ENCODE results near the gene ADAMTSL4.

The ADAMTSL4 gene

DNA sequence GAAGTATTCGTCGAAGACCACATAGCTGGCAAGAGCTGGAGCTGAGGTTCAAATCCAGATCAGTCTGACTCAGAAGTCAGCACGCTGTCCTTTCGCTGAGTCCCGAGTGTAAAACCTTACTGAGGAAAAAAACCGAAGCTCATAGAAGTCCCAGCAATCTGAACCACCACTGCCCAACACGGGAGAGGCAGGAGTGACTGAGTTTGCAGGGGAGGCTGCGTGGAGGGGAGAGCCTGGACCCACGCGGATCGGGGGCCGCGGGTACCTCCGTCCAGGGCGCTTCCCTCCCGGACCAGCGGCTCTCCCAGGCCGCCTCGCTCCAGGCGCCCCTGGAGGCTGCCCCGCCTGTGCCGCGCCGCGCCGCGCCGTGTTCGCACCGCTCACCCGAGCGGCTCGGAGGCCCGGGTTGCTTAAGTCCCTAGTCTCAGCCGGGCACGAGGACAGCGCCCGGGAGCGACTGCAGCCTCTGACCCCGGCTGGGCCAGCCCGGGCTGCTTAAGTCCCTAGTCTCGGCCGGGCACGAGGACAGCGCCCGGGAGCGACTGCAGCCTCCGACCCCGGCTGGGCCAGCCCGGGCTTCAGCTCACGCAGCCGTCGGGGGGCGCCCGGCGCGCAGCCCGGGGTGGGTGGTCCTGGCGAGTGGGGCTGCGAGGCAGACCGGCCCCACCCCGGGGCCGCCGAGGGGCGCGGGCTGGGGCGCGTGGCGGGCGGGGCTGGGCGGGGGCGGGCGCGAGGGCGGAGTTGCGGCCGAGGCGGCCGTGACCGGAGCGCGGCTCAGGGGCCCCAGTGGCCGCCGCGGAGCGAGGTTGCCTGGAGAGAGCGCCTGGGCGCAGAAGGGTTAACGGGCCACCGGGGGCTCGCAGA lies at the start of gene ADAMTSL4:
ADAMTSL4 (plus strand) TSS at position 777 of the 864 bp plus-strand sequence. CDS start 2,881 bp downstream, outside the sequence.
- in situ Hi-C loops (cut with MboI; ENCODE audit: low sequenced_read_pairs, unreplicated experiment), result no loop called here
- peak; percentile 79 for DNase-seq (ENCODE audit: low spot score)
- TF ChIP-seq, protein P1, sequence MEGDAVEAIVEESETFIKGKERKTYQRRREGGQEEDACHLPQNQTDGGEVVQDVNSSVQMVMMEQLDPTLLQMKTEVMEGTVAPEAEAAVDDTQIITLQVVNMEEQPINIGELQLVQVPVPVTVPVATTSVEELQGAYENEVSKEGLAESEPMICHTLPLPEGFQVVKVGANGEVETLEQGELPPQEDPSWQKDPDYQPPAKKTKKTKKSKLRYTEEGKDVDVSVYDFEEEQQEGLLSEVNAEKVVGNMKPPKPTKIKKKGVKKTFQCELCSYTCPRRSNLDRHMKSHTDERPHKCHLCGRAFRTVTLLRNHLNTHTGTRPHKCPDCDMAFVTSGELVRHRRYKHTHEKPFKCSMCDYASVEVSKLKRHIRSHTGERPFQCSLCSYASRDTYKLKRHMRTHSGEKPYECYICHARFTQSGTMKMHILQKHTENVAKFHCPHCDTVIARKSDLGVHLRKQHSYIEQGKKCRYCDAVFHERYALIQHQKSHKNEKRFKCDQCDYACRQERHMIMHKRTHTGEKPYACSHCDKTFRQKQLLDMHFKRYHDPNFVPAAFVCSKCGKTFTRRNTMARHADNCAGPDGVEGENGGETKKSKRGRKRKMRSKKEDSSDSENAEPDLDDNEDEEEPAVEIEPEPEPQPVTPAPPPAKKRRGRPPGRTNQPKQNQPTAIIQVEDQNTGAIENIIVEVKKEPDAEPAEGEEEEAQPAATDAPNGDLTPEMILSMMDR (IDR thresholded peaks at IDR 0.05; ENCODE audit: borderline replicate concordance, control extremely low read depth, extremely low read depth, insufficient read depth, missing control alignments), result no peak

GRCh38 chr1:150505431-150505830 lies 43.8 kb upstream of the ADAMTSL4 start:
- TF ChIP-seq, protein P1 (IDR thresholded peaks at IDR 0.05; ENCODE audit: borderline replicate concordance, control extremely low read depth, extremely low read depth, insufficient read depth, missing control alignments), result no peak
- in situ Hi-C loops (cut with MboI; ENCODE audit: low sequenced_read_pairs, unreplicated experiment), result no loop called here
- DNase-seq (ENCODE audit: low spot score), result no peak

DNA sequence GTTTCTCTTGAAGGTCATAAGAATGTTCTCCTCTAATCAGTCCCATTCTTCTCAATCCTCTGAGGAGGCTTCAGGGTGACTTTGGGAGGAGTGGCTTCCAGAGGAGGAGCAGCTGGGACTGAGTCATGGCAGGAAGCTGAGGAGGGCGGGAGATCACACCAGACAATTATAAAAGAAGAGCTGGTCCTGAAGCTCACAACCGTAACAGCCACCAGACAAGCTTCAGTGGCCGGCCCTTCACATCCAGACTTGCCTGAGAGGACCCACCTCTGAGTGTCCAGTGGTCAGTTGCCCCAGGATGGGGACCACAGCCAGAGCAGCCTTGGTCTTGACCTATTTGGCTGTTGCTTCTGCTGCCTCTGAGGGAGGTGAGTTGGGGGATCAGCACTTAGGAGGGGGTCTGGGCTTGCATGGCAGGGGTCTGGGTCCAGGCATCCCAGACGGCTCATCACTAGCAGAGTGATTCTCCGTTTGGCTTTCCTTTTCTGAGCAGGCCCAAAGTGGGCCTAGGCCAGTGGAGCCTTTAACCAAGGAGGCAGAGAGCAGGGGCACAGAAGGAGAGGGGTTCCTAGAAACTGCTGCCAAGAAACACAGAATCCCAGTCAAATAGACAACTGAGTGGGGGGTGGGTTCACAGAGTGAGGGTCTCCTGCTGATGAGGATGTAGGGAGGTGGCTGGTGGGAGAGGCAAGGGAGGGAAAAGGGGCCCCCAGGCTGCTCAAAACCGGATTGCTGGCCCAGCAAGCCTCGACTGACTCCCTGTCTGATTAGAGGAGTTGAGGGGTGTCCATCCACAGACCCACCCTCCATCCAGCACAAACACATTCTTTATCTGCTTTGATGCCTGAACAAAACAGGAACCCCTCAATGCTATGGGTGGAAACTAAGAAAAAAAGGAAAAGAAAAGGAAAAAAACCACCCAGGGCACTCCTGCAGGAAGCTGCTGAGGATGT lies 41.0 kb upstream of the ADAMTSL4 start, which contains the start of gene ECM1:
ECM1 (plus strand) TSS at position 198 of the 953 bp plus-strand sequence; CDS start at position 299, 101 bp downstream.
- TF ChIP-seq, protein P1 (IDR thresholded peaks at IDR 0.05; ENCODE audit: borderline replicate concordance, control extremely low read depth, extremely low read depth, insufficient read depth, missing control alignments), result no peak
- in situ Hi-C loops (cut with MboI; ENCODE audit: low sequenced_read_pairs, unreplicated experiment), result no loop called here
- no peak for DNase-seq (ENCODE audit: low spot score)

- DNase-seq (ENCODE audit: low spot score), result no peak
- TF ChIP-seq, protein P1 (IDR thresholded peaks at IDR 0.05; ENCODE audit: borderline replicate concordance, control extremely low read depth, extremely low read depth, insufficient read depth, missing control alignments), result no peak
- in situ Hi-C loops (cut with MboI; ENCODE audit: low sequenced_read_pairs, unreplicated experiment), result no loop called here
These were observed 40.2 kb upstream of the ADAMTSL4 start for GRCh38 chr1:150508982-150509381.

DNA sequence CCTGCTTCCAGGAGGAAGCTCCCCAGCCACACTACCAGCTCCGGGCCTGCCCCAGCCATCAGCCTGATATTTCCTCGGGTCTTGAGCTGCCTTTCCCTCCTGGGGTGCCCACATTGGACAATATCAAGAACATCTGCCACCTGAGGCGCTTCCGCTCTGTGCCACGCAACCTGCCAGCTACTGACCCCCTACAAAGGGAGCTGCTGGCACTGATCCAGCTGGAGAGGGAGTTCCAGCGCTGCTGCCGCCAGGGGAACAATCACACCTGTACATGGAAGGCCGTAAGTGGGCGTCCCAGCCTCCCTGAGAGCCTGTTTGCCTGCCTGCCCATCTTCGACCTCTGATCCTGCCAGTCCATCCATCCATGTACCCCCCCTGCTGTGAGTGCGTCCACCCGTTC lies 37.7 kb upstream of the ADAMTSL4 start:
- in situ Hi-C loops (cut with MboI; ENCODE audit: low sequenced_read_pairs, unreplicated experiment), result no loop called here
- TF ChIP-seq, protein P1 (IDR thresholded peaks at IDR 0.05; ENCODE audit: borderline replicate concordance, control extremely low read depth, extremely low read depth, insufficient read depth, missing control alignments), result no peak
- no peak for DNase-seq (ENCODE audit: low spot score)

DNA sequence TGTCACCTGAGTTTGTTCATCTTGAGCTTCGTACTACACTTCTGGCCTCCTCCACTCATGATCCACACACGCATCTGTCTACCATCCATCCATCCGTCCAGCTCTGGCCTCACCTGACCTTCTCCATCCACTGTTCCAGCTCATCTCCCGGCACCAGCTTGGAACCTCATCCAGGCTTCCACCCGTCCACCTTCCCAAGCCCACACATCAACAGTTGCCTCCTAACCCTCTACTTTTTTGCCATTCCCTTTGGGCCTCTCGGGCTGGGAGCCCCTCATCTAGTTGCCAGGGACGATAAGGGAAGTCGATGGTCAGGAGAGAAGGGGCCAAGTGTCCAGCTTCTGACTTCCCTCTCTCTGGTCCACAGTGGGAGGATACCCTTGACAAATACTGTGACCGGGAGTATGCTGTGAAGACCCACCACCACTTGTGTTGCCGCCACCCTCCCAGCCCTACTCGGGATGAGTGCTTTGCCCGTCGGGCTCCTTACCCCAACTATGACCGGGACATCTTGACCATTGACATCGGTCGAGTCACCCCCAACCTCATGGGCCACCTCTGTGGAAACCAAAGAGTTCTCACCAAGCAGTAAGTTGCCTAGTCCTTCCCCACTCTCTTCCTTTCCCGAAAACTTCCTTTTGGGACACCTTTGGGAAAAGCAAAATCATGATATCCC lies 37.1 kb upstream of the ADAMTSL4 start:
- DNase-seq (ENCODE audit: low spot score), result no peak
- in situ Hi-C loops (cut with MboI; ENCODE audit: low sequenced_read_pairs, unreplicated experiment), result no loop called here
- TF ChIP-seq, protein P1 (IDR thresholded peaks at IDR 0.05; ENCODE audit: borderline replicate concordance, control extremely low read depth, extremely low read depth, insufficient read depth, missing control alignments), result no peak
